Astrocyte (in vitro differentiated cells and primary cell): ENCODE measurements around the gene RTF1.

Source experiments
- EZH2 ChIP-seq: IDR thresholded peaks from 2 replicates; pipeline ENCODE4 v1.6.1; 2012; ENCODE audit warnings: mild to moderate bottlenecking, low read length, inconsistent platforms; ENCODE audit not compliant: insufficient read depth
- TF ChIP-seq, protein P1 (sequence below): IDR thresholded peaks from 2 replicates; pipeline ENCODE4 v1.5.1; 2011; ENCODE audit warnings: low read depth, mild to moderate bottlenecking, inconsistent platforms, low read length, moderate library complexity; ENCODE audit not compliant: insufficient read depth

DNA sequence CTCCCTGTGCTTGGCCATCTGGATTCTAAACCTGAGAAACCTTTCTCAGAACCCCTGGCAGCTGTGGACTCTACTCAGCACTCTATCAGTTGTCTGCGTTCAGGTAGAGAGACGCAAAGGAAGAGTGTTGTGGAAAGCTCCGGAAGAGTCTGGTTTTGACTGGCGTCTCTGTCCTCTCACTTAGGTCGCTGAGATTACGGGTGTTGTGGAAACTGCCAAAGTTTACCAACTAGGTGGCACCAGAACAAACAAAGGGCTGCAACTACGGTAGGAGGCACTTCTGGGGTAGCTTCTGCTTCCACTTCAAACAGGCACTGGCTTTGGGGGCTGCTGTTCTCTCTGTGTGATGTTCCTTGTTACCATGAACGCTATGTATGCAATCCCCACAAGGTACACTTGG is 57.5 kb downstream of the RTF1 start:
- TF ChIP-seq, protein P1, sequence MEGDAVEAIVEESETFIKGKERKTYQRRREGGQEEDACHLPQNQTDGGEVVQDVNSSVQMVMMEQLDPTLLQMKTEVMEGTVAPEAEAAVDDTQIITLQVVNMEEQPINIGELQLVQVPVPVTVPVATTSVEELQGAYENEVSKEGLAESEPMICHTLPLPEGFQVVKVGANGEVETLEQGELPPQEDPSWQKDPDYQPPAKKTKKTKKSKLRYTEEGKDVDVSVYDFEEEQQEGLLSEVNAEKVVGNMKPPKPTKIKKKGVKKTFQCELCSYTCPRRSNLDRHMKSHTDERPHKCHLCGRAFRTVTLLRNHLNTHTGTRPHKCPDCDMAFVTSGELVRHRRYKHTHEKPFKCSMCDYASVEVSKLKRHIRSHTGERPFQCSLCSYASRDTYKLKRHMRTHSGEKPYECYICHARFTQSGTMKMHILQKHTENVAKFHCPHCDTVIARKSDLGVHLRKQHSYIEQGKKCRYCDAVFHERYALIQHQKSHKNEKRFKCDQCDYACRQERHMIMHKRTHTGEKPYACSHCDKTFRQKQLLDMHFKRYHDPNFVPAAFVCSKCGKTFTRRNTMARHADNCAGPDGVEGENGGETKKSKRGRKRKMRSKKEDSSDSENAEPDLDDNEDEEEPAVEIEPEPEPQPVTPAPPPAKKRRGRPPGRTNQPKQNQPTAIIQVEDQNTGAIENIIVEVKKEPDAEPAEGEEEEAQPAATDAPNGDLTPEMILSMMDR, result no peak
- no peak for TF ChIP-seq EZH2
